ENCODE data around the gene CGNL1.

Gene CGNL1, protein sequence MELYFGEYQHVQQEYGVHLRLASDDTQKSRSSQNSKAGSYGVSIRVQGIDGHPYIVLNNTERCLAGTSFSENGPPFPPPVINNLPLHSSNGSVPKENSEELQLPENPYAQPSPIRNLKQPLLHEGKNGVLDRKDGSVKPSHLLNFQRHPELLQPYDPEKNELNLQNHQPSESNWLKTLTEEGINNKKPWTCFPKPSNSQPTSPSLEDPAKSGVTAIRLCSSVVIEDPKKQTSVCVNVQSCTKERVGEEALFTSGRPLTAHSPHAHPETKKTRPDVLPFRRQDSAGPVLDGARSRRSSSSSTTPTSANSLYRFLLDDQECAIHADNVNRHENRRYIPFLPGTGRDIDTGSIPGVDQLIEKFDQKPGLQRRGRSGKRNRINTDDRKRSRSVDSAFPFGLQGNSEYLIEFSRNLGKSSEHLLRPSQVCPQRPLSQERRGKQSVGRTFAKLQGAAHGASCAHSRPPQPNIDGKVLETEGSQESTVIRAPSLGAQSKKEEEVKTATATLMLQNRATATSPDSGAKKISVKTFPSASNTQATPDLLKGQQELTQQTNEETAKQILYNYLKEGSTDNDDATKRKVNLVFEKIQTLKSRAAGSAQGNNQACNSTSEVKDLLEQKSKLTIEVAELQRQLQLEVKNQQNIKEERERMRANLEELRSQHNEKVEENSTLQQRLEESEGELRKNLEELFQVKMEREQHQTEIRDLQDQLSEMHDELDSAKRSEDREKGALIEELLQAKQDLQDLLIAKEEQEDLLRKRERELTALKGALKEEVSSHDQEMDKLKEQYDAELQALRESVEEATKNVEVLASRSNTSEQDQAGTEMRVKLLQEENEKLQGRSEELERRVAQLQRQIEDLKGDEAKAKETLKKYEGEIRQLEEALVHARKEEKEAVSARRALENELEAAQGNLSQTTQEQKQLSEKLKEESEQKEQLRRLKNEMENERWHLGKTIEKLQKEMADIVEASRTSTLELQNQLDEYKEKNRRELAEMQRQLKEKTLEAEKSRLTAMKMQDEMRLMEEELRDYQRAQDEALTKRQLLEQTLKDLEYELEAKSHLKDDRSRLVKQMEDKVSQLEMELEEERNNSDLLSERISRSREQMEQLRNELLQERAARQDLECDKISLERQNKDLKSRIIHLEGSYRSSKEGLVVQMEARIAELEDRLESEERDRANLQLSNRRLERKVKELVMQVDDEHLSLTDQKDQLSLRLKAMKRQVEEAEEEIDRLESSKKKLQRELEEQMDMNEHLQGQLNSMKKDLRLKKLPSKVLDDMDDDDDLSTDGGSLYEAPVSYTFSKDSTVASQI

DNA sequence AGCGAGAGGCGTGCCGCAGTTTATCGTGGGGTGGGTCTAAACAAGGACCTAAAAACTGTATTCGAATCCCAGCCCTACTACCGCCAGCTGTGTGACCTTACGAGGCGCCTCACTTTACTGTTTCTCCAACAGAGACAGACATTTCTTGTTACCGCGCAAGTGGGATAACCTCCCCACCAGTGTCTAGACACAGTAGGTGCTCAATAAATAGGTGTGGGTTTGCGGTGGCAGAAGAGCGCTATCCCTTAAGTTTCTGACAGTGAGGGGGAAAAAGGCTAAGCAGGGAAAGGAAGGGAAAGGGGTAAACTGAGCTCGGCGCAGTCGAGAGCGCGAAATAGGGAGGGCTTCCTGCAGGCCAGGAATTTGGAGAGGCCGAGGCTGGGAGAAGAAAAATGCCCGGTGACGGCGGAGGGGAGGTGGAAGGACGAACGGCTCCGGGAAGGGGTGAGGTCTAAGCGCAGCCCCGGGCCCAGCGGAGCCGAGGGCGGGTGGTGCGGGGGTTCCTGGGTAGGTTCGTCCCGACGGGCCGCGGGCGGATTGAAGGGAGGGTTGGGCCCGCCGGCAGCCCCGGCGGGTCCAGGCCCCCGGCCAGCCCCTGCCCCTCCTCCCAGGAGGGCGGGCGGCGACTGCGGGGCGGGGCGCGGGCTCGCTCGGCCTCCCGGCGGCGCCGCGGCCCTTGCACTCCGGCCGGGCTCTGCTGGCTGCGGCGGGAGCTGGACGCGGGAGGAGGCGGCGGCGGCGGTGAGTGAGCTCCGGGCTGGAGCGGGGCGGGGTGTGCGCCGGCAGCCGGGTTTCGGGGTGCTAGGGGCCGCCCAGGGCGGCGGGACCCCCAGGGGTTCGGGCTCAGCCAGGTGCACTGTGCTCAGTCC lies at the start of gene CGNL1:
Gene CGNL1, plus strand, starts transcription at position 679 of the 869 bp plus-strand sequence. CDS start 61,495 bp downstream, outside the sequence.
- peak in 1 of 2 experiments; percentile 8 for DNase-seq

DNA sequence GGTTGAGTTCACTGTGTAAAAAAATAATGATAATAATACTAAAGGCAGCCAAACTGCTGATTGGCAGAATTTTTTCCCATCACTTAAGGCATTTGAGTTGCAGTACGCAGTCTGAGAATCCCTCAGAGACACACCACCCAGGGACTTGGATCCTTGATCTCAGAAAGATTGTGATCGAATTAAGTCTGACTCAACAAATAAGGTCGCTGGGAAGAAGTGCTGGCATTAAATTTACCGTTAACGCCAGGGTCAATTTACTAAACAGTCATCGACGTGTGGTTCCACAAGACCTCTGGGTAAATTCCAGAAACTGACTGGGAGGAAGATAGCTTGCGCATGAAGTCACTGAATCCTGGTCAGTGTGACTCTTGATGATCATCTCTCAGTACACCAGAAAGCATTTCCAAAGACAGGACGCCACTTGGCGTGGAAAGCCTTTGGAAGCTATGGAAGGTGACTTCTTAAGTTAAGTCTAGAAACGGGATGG lies 48.3 kb upstream of the CGNL1 start:
- no peak for DNase-seq

DNA sequence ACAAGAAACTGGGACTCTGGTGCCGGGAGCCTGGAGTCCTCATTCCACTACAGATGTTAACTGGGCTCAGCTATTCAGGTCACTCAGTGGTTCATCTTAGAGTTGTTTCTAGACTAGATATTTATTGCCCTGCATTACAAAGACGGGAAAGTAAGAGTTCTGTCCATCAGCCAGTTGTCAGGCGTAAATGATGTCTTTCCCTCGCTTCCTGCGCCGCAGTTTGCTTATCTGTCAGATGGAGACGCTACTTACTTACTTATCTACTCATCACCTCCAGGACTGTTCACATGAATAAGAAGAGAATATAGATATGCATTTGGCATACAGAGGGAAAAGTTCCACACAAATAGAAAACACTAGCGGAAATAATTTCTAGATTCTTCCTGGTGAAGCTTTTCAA lies 47.8 kb upstream of the CGNL1 start:
- no peak for DNase-seq

DNA sequence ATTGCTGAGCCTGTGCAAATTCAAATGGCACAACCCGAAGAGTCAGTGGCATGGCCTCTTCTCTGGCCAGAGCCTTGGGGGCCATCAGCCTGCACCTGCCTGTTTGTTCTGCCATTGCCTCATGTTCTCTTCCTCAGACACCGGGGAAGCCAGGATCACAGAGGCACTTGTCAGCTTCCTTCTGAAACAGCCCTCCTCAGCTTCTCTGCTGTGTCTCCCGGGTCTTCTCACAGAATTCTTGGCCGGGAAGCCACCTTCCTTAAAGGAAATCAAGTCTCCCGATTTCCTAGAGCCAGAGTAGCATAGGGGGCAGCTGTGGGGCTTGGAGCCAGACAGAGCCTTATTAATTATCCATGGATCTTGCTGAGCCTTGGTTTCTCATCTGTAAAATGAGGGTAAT lies 47.4 kb upstream of the CGNL1 start:
- DNase-seq = no peak

DNA sequence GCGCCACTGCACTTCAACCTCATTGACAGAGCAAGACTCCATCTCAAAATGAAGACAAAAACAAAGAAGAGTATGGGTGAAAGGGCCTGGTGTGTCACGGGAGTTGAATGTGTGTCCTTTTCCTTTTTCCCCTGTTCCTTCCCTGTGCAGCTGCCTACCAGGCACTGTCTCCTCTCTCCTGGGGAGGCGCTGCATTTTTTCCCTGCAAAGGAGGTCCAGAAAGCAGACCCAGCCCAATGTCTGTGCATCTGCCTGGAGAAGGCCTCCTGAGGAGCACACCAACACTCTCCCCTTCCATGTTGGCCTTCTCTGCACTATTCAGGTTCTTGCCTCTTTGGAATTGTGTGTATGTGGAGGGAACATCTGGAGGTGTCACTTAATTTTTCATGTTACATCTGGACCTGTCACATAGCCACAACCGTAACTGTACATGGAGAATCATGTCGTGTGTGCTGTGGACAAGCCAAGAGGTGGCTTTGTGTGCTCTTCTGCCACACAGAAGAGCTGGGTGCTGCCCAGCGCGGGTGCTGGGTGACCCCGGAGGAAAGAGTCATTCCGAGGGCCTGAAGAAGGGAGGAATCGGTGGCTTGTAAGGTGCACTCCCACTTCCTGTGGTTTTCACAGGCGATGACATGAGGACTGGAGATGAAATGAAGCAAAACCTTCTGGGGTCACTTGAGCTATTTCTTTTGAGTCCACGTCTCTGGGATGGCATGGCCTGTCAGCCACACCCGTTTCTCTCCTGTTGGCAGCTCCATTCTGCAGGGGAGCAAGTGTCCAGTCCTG lies 46.5 kb upstream of the CGNL1 start:
- DNase-seq = no peak

DNA sequence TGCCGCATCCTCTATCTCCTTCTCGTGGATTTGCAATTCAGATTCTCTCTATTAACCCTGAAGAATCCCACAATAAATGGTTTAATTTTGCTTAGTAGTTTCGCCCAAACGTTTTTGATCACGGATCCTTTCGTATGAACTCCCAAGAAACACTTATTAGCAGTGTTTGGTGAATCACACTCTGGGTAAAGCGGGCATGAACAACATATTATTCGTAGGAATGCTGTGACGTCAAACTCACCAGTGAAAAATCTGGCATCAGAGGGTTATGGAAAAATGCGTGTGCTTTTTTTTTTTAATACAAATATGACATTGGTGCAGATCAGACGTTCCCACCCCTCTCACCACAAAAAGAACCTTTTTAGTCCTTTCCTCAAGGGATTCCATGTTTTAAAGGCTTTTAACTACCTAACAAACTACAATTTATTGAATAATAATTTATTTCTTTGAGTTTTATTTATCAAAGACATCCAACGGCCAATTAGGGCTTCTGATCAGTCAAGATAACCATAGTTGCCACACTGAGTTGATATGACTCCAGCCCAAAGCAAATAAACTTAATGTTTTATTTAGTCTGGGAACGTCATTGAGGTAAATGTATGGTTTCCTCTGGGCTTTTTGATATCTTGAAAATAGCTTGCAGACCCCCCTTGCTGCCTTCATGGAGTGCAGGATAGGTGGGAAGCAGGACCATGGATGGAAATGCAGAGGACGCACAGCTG lies 45.5 kb upstream of the CGNL1 start:
- no peak for DNase-seq

DNA sequence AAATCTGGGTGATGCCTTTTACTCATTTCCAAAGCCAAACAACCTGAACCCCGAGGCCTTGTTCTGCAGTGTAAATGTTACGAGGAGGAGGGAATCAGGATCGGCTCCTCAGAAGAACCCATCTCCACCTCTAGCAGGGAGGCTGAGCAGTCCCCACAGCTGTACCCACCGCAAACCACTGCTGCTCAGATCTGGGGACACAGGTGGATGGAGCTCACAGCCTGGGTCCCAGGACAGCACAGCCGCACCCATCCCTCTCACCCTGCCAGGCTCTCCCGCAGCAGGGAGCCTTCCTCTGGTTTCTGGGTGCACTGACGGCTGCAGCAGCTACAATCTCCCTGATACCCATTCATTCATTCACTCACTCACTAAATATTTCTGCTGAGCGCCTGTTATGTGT lies 44.0 kb upstream of the CGNL1 start:
- DNase-seq = no peak

DNA sequence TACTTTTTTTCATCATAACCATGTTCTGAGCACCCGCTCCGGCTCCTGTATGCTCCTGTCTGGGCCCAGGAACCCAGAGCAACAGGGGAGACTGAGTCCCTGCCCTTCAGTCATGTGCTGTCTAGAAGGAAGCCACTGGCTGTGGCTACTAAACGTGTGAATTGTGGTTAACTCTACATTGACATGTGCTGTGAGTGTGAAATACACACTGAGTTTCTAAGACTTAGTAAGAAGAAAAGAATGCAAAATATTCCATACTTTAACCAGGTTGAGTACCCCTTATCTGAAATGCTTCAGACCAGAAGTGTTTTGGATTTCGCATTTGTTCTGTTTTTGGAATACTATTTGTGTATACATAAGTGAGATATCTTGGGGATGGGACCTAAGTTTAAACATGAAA lies 42.8 kb upstream of the CGNL1 start:
- DNase-seq = no peak

DNA sequence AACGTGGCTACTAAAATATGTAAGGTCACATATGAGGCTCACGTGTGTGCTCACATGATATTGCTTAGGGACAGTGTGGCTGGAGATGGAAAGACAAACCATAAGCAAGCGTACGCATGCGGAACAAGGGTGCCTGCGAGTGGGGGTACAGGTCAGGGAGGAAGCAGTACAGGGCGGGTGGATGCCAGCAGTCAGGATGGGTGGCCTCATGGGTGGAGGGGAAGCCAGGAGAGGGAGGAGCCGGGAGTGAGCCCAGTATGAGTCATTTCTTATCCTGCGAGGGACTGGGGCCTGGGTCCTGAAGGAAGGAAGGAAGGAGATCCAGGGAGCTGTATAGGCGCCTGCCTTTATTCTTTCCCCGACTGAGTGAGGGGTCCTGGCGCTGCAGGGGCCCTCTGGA lies 42.0 kb upstream of the CGNL1 start:
- DNase-seq = no peak

DNA sequence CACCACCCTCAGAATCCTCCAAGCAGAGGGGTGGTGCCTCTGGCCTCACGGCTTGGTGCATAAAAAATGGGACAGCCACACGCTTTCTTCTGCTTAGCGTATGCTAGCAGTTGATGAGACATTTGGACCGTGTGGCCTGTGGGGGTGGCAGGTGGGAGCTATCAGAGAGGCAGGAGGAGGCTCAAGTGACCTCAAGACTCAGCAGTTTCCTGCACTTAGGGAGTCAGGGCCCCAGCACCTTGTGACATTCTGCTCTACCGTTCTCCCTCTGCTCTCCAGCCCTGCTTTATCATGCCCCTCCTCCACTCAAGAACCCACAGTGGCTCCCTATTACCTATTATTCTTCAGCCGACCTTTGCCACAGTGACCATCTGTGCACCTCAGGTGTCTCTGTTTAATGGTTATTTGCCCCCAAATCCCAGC lies 41.0 kb upstream of the CGNL1 start:
- no peak for DNase-seq

DNA sequence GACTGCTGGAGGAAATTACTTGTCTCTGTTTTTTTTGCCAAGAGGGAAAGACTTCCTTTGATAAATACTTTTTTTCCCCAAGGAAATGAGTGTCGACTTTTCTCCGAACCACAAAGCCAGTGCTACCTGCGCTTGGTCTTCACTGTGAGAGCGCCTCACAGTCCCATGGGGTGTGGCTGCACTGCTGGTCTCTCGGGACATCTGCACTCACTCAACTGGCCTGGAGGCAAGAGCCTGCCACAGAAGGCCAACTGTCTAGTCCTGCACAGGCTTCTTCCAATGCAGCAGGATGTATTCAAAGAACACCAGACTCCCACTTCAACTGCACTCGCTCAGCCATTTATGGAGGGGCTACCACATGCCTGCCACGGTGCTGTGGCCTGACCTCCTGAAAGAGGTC lies 40.6 kb upstream of the CGNL1 start:
- DNase-seq = no peak

DNA sequence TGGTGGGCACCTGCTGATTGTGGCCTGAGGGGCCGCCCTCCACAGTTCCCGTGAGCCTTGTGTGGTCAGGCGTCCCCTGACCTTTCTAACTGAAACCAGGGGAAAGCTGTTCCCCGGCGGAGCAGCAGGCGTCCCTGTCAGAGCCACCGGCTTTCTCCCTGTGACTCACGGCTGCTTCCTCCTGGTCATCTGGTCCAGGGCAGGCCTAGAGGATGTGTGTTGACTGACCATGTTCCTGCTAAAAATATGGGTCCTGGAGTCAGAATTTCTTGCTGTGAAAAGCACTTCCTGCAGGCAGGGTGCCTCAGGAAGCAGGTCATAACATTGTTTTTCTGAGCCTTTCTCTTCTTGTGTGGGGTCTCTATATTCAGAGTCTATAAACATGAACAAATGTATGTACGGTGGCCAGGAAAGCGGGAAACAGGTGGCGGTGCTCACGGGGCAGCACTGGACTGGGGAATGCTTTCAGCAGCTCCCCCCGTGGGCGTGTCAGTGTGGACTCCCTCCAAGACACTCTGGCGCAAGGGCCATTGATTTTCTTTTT lies 38.4 kb upstream of the CGNL1 start:
- DNase-seq = no peak

DNA sequence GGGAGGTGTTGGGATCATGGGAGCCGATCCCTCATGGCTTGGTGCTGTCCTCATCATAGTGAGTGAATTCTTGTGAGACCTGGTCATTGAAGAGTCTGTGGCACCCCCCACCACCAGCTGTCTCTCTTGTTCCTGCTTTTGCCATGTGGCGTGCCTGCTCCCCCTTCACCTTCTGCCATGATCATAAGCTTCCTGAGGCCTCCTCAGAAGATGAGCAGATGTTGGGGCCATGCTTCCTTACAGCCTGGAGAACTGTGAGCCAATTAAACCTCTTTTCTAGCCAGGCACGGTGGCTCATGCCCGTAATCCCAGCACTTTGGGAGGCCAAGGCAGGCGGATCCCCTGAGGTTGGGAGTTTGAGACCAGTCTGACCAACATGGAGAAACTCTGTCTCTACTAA lies 37.0 kb upstream of the CGNL1 start:
- no peak for DNase-seq

DNA sequence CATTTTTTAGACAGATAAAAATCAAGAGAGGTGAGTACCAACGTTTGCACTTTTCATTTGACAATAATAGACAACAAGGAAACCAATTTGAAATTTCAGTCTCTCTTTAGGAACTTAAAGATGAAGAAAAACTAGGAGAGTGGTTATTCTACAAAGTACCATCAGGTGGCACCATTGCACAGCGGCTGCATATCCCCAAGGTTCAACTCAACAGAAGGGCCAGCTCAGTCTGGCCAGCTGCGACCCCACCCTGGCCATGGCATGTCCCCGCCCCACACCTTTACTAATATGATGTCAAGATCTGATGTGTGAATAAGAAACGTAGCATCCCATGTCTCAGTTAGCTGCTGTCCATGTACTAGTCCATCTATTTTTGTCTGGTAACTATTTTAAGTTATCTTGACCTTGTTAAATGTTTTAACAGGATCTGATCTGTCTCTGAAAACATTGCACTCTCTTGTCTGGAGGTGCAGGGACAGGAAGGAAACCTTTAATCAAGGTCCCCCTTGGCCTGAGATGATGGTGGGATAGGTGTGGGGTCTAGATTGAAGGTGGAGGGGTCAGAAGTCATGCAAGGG lies 35.5 kb upstream of the CGNL1 start:
- peak; percentile 48 to 59 for DNase-seq

DNA sequence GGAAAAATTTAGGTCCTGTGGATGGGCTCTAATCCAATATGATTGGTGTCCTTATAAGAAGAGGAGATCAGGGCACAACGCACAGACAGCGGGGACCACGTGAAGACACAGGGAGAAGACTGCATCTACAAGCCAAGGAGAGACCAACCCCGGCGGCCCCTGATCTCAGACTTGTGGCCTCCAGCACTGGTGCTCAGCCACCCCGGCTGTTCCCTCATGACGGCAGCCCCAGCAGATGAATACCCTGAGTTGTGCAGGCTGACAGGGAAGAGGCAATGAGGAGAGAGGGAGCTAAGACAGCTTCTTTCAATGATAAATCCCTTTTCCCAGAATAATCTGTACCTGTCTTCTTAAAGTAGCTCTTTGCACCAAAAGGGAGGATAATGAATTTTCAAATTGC lies 33.3 kb upstream of the CGNL1 start:
- no peak for DNase-seq

DNA sequence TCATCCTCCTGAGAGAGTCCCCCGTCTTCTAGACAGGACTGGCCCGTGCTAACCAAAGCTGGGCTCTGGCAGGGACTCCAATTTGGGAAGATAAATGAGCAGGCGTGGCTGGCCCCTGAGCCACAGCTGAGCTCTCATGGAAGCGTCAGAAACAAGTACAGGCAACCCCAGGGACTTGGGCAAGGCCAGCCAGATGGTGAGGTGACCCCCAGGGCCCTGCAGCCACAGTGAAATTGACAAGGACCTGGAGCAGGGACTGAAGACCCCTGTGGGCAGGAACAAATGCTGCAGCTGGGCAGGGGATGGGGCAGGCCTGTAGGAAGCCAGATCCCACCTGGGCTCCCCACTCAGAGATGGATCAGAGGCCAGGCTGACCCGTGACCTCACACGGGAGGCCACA lies 32.8 kb upstream of the CGNL1 start:
- no peak for DNase-seq

DNA sequence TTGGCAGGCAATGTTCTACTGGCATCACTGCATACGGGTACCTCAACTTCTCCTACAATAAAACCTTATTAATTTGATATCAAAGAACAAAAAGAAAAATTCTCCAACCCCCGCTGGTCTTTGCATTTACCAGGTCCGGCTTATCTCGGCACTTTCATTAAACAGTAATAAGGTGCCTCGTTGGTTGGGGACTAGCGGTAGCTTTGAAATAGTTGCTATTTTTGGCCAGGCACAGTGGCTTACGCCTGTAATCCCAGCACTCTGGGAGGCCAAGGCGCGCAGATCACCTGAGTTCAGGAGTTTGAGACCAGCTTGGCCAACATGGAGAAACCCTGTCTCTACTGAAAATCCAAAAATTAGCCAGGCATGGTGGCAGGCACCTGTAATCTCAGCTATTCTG lies 32.0 kb upstream of the CGNL1 start:
- no peak for DNase-seq

DNA sequence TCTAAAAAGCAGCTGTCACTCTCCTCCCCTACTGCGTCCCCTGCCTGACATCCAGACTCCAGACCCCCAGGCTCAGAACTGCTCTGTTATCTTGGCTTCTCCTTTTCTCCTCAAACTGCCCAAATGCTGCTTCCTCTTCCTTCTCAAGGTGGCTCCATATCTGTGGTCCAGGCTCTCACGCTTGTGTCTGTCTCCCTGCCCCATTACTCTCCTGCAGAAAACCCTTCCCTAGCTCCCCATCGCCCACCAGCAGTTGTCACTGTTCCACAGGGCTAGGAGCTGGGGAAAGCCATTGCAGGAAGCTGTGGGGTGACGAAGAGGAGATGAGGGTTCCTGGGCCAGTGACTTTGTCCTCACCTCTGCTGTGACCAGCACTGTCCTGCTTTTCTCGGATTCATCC lies 30.7 kb upstream of the CGNL1 start:
- DNase-seq = no peak

DNA sequence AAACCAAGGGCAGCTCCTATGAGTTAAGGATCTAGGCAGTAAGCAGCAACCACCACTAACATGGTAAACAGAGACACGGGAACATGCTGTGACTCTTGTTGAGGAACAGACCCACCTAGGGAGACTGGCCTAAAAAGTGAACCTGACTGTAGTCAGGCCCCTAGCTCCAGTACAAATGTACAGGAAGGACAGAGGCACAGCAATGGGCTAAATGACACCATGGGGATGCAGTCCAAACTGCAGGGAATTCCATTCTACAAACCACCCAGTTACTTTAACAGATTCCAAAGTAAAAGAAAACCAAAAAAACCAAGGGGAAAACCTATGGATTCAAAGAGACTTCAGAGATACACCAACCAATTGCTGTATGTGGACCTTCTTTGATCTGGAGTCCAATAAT lies 28.2 kb upstream of the CGNL1 start:
- no peak for DNase-seq

All from NCI-H2081 (cell line).